ENCODE measurements around the gene ST3GAL6.

ST3GAL6 gene

GRCh38 chr3:98777286-98777685 is 14.1 kb downstream of the ST3GAL6 start:
- DNase-seq (ENCODE audit: low read depth), result no peak

GRCh38 chr3:98777801-98778220 is 14.7 kb downstream of the ST3GAL6 start:
- peak; percentile 54 for DNase-seq (ENCODE audit: low read depth)

GRCh38 chr3:98778383-98778782 is 15.2 kb downstream of the ST3GAL6 start:
- DNase-seq (ENCODE audit: low read depth), result no peak

DNA sequence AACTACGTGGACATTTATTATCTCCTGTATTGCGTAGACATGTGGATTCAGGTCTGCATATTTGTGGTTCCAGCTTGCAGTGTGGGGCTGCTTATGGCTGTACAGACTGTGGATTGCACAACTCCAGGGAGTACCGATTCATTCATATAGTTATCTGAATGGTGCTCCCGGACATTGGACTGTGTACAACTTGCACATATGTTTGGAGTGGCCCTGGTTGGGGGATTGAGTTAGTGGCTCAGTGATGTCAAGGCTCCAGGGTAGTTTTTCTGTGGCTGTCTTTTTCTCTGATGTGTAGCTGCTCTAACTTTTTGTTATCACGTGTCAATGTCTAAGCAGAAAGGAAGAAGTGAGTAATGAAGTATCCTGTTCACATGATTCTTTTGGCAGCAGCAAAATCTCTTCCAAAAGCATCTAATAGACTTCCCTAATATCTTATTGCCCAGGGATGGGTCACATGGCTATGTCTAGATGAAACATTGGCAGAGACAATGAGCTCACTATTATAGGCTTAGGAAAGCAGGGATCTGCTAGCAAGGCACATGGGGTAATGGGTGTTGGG is 15.8 kb downstream of the ST3GAL6 start:
- DNase-seq (ENCODE audit: low read depth), result peak; percentile 70

GRCh38 chr3:98779541-98780335 is 16.6 kb downstream of the ST3GAL6 start:
- no peak for DNase-seq (ENCODE audit: low read depth)

- DNase-seq (ENCODE audit: low read depth), result no peak
These were observed 17.2 kb downstream of the ST3GAL6 start for GRCh38 chr3:98780343-98780742.

GRCh38 chr3:98782824-98783500 is 19.8 kb downstream of the ST3GAL6 start:
- no peak for DNase-seq (ENCODE audit: low read depth)

GRCh38 chr3:98784042-98784441 is 20.9 kb downstream of the ST3GAL6 start:
- DNase-seq (ENCODE audit: low read depth), result no peak

GRCh38 chr3:98784666-98785600 is 21.8 kb downstream of the ST3GAL6 start:
- peak; percentile 57 for DNase-seq (ENCODE audit: low read depth)

- no peak for DNase-seq (ENCODE audit: low read depth)
These were observed 23.3 kb downstream of the ST3GAL6 start for GRCh38 chr3:98786364-98787006.

DNA sequence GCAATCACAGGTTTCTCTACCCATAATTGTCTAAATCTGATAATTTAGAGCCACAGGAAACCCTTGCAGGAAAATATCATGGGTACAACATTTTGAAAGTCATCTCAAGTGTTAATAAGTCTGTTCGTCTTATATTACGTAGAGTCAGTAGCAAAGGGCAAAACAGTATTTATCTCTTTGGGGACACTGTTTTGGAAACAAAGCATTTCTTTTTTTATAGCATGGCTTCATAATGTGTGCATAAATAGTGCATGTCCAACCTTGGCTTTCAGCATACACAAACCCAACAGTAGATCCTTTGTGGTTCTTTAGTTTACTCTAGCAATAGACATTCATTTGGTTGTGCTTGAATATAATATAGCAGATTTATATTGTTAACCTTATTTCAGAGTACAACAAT is 24.0 kb downstream of the ST3GAL6 start:
- no peak for DNase-seq (ENCODE audit: low read depth)

DNA sequence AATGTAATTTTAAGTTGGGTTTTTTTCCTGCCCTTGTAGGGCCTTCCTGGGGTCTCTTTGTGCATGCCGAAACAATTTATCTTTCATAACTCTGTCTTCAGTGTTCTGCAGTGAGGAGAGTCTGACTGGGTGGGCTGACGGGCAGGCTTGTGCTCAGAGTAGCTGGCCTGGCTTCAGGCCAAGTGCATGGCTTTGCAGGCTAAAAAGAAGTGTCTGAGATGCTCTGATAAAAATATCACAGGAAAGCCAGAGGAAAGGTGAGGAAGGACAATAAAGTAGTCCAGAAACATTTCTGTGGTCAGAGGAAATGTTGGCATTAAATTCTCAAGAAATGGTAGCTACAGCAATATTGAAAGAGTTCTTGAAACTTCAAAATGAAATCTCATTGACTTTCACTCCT is 25.5 kb downstream of the ST3GAL6 start:
- DNase-seq (ENCODE audit: low read depth), result no peak

DNA sequence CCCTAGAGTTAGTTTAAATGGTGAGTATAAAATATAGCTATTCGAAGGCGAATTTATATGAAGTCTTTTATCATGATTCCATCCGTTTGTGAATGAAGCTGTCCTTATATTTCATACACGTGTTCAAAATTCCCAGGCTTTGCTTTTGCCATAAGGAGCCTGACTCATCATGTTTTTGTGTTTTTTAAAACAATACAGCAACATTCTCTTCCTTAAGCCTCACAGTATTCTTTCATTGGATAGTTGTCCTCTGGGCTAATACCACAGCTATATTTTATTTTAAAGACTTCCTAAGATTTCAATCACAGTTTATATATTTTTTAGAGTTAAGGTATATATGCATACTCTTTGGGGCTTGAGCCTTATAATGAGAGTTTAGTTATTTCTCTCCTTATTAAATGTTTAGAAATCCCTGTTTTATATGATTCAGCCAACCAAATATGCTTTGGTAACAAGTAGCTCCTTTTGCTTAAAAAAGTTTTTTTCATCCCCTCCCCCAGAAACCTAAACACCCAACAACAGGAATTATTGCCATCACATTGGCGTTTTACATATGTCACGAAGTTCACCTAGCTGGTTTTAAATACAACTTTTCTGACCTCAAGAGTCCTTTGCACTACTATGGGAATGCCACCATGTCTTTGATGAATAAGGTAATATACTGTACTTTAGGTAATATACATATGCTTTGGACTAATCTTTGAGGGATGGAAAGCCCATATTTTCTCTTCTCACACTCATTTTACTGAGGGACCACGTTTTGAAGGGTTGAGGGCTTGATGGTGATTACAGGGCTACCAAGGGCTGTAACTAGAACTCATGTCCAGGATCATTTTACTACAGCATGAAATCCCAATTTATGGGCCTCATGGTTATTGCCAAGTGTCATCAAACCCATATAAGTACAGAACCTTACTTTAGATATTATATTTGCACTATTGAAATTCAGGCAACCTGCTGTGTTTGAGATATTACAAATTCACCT is 28.5 kb downstream of the ST3GAL6 start:
- no peak for DNase-seq (ENCODE audit: low read depth)

DNA sequence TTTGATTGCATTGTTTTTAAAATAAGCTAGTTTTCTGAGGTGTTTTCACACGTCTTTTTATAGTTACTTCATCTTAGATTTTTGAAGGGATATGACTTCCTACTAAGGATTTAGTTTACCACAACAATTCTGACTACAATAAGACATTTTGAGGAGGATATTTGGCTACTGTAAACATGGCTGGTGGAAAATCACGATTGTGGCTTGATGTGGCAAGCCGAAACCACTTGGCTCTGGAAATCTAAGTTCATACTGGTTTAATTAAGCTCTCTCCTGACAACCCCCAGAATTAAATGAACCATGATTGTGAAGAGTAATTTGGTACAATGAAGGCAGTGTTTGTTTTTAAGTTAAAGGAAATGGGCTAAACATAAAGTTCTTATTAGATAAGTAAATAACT is 30.8 kb downstream of the ST3GAL6 start:
- no peak for DNase-seq (ENCODE audit: low read depth)

DNA sequence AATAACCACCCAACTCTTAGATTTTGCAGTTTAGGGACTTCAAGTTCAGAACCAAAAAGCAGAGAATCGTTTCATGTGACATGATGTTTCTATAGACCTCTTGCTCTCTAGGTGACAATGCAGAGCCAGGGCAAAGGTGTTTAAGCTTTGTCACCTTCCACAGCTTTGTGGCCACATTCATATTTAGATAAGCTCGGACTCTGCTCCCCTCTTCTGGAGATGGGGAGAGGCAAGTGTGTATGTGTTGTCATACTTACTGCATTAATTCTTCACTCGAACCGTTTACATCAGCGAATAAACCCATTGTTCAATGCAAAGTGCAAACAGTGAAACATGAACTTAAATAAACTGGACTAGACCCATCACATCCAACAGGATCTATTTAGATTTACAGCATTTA is 33.2 kb downstream of the ST3GAL6 start:
- no peak for DNase-seq (ENCODE audit: low read depth)

- no peak for DNase-seq (ENCODE audit: low read depth)
These were observed 34.8 kb downstream of the ST3GAL6 start for GRCh38 chr3:98797905-98798304.

DNA sequence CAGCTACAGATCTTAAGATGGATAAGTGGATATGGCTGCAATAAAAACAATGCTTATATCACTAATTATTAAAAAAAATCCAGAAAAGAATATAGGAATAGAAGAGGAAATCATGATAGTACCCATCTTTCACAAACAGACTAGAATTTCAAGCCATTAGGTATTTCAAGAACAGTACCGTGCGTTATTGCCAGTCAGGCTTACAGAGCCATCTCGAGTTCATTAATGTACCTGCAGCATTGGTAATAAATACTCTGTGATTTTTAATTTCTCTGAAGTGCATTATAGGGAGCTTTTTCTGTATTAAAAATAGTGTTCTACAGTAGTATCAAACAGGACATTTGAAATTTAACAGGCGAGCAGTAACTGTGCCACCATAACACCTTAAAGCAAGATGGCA is 35.7 kb downstream of the ST3GAL6 start:
- DNase-seq (ENCODE audit: low read depth), result no peak

DNA sequence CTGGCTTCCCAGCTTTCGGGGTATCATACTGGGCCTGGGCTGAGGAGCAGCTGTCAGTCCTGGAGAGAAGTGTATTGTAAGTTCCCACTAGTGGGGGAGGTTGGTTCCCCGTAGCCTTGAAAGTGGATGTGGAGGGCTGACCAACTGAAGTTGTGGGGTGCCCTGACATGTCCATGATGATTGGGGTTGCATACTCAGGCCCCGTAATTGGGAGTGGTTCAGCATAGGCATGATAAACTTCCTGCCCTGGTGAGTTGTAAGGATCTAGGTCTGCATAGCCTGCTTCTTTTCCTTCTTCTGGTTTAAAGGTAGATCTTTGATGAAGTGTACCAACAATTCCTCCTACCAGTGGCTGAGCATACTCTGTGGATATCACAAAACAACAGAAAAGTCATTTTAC is 36.3 kb downstream of the ST3GAL6 start:
- DNase-seq (ENCODE audit: low read depth), result no peak

DNA sequence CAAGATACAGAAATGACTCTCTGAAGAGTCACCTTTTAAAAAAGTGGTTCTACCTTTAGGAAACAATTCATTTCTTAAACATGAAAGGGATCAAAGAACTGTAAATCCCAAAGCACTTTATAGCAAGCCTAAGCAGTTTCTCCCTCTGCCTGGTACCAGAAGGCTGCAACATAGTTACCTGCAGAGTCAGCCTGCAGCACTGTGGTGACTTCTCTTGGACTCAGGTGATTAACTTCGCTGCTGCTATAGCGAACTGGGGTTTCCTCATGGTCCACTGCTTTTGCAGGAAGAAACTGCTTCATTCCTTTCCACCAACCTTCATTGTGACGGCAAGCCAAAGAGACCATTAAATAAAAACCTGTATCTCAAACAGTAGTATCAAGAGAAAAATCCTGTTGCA is 37.3 kb downstream of the ST3GAL6 start:
- DNase-seq (ENCODE audit: low read depth), result no peak

GRCh38 chr3:98801043-98801747 is 38.1 kb downstream of the ST3GAL6 start:
- no peak for DNase-seq (ENCODE audit: low read depth)

Data from GM04504 (cell line).